HG03025 (cell line): Measurements from ENCODE around the gene ACOX3.
"Not testable (repeated sequence)": the region's sequence is repeated elsewhere in the genome, so short reads cannot be mapped to it uniquely, and the experiment has no call there.

Experiments used
- ATAC-seq: cut with Tn5 transposase; IDR thresholded peaks from one replicate; pipeline ENCODE4 v1.9.1; 2021; ENCODE audit warnings: mild to moderate bottlenecking, moderate library complexity; ENCODE audit not compliant: unreplicated experiment, low FRiP score

Gene ACOX3

GRCh38 chr4:8407756-8408155 lies 32.8 kb downstream of the ACOX3 start:
- ATAC-seq = no peak

DNA sequence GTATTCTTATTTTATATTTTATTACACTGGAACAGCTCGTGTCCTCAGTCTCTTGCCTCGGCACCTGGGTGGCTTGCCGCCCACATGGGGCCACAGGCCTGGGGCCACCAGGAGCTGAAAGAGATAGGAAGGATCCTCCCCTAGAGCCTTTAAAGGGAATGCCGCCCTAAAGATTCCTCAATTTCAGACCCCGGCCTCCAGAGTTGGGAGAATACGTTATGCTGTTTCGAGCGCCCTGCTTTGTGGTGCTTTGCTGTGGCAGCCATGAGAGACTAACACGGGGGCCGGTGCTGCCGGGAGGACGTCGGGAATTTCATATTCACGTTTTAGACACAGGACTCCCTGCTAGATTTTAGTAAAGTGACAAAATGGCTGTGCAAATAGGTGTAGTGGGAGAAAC lies 33.2 kb downstream of the ACOX3 start:
- no peak for ATAC-seq

DNA sequence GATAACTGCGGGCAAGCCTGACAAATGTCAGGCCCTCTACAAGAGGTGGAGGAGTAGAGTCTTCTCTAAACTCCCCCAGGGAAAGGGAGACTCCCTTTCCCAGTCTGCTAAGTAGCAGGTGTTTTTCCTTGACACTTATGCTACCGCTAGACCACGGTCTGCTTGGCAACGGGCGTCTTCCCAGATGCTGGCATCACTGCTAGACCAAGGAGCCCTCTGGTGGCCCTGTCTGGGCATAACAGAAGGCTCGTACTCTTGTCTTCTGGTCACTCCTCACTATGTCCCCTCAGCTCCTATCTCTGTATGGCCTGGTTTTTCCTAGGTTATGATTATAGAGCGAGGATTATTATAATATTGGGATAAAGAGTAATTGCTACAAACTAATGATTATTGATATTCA lies 33.6 kb downstream of the ACOX3 start:
- not testable (repeated sequence) for ATAC-seq

GRCh38 chr4:8405516-8405875 lies 35.0 kb downstream of the ACOX3 start:
- ATAC-seq = no peak

DNA sequence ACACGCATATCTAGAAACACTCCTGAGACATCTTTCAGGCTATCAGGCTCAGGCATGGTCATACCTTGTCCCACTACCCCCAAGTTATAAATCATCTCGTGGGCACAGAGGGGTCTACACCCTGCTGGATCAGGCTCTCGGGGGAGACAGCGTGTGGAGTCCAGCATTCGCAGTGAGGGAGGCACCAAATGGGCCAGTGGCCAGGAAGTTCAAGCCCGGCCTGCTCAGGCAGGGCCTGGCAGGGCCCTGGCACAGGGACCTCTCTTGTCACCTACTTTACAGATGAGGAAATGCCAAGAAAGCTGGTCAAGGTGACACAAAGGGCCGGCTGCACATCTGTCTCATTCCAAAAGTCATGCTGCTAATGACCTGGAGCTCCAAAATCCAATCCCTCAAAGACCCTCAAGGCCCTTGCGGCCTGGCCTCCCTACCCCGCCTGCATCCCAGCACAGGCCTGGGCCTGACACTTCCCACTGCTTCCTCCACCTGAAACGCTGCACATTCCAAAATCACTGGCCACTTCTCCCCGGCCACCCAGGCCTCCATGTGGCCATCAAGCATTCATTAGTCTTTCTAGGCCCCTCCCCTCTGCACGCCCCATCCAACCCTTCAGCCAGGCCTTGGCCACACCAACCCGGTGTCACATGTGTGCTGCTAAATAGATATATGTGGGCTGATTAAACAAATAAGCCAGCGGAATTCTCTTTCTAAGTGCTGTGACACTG lies 35.6 kb downstream of the ACOX3 start:
- no peak for ATAC-seq

GRCh38 chr4:8403976-8404375 lies 36.5 kb downstream of the ACOX3 start:
- ATAC-seq = no peak

DNA sequence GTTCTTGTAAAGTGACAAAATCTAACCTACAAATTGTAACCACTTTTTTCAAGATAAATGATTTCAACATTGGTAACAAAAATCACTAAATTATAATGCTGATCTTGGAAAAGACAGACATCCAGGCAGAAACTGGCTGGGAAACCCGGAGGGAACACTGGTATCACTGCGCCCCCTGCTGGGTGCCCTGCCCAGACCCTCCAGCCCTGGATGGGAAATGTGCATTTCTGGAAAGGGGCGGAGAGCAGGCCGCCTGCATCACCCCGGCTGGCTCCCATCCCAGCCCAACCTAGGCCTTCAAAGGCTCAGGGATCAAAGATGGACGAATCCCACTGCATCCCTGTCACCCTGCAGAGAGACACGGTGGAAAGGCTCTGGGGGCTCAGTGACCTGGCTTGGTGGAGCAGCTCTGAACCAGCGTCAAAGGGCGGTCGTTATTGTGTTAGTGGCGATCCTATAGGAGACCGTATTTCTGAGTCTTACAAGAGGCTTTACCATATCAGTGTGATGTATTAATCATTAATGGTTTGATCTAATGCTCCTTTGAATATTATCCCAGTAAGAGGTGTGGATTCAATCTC lies 37.3 kb downstream of the ACOX3 start:
- no peak for ATAC-seq

DNA sequence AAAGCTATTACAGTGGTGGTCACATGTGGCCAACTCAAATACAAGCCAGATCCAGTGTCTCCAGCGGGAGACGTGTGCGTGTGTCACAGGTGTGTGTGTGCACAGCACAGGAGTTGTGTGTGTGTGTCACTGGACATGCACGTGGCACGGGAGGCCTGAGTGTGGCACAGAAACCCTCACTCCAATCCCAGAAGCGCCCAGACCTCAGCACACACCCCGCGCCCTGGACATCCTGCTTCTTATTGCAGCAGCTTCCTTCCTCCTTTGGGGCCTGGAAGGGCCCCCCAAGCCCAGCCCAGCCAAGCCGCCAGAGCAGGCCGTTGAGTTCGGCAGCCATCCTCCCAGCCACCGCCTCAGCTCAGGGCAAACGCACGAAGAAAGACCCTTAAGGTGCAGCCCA lies 37.9 kb downstream of the ACOX3 start:
- no peak for ATAC-seq

GRCh38 chr4:8402181-8402597 lies 38.3 kb downstream of the ACOX3 start:
- no peak for ATAC-seq

DNA sequence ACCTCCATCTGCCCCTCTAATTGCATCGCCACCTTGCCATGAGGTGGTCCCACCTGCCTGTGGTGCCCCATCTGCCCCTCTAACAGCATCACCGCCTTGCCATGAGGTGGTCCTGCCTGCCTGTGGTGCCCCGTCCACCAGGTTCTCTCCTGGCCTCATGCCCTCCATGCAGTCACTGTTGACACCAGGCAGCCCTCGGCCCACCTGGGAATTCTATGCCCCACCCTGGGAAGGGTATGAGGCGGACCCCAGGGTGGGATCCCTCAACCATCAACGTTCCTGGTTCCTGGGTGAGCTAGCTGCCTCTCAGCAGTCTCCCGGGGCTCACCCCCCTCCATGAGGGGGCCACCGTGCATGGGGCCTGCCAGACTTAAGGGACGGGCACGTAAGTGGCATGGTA lies 38.9 kb downstream of the ACOX3 start:
- ATAC-seq = no peak

DNA sequence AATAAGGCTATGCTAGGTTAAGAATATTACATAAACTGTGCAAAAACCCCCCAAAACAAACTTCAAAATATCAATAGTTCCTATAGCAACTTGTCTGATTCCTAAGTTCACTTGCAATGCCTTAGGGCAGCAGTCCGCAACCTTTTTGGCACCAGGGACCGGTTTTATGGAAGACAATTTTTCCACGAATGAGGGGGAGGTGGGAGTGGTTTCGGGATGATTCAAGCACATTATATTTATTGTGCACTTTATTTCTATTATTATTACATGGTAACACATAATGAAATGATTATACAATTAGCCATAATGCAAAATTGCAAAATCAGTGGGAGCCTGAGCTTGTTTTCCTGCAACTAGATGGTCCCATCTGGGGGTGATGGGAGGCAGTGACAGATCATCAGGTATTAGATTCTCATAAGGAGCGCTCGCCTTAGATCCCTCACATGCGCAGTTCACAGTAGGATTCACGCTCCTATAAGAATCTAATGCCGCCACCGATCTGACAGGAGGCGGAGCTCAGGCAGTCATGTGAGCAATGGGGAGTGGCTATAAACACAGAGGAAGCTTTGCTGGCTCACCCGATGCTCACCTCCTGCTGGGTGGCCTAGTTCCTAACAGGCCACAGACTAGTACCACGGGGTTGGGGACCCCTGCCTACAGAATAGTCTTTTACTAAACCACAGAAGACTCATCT lies 39.7 kb downstream of the ACOX3 start:
- ATAC-seq = no peak

GRCh38 chr4:8399298-8399697 lies 41.2 kb downstream of the ACOX3 start:
- ATAC-seq = no peak

DNA sequence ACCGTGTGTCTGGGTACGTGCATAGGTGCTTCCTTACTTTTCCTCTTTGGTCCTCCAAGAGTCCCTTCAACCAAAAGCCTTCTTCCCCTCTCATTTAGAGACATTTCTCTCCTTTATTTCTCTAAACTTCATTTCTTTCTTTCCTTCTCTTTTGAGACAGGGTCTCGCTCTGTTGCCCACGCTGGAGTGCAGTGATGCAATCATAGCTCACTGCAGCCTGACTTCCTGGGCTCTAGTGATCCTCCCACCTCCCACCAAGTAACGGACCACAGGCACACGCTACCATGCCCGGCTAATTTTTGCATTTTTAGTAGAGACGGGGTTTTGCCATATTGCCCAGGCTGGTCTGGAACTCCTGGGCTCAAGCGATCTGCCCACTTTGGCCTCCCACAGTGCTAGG lies 42.2 kb downstream of the ACOX3 start:
- ATAC-seq = no peak

- no peak for ATAC-seq
These were observed 43.6 kb downstream of the ACOX3 start for GRCh38 chr4:8396762-8397406.

- ATAC-seq = no peak
These were observed 44.8 kb downstream of the ACOX3 start for GRCh38 chr4:8395504-8396296.

GRCh38 chr4:8394806-8395205 lies 45.7 kb downstream of the ACOX3 start:
- ATAC-seq = no peak

DNA sequence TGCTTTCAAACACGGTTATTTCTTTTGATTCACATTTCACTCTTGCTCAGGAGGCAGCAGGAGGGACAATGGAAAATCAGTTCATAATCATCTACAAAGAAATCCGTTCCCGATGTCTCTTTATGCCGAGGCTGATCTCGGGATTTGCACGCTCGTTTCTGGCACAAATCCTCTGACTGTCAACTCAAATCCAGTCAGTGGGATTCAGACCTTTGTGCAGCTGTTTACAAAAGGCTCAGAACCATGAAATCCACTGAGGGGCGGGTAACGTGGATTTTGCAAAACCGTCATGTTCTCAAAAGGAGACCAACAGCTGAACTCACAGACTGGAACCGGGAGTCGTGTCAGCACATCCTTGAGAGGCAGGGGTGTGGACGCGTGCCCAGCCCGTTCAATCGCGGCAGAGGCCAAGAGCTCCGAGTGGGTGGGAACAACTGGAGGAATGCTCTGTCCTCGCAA lies 46.4 kb downstream of the ACOX3 start:
- no peak for ATAC-seq

GRCh38 chr4:8393593-8394038 lies 46.9 kb downstream of the ACOX3 start:
- ATAC-seq = no peak

DNA sequence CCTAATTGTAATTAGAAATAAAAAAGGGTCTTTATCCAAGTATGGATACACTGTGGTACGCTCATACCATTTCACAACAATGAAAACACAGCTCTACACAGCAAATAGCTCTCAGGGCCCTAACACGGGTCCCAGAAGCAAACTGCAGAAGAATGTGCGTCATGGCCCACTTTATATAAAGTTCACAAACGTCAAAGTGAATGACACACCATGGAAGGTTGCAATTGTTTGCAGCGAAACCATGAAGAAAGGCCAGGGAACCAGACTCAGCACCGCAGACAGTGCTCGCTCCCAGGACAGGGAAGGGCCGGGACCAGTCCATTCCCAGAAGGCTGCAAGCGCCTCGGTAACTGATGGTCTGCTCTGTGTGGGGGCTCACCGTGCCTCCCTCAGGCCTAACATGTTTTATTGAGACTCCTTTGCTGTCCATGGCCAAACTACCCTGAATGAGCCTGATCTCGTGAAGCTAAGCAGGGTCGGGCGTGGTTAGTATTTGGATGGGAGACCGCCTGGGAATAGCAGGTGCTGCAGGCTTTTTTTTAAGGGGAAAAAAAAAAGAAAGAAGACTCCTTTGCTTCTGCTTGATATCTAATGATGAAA lies 47.8 kb downstream of the ACOX3 start:
- no peak for ATAC-seq

- peak; percentile 58 for ATAC-seq
These were observed 48.6 kb downstream of the ACOX3 start for GRCh38 chr4:8391972-8392371.
